OCI-LY1 (cell line): ENCODE data around the gene WNT11.

Source experiments
- EZH2 ChIP-seq: fragments of 200-600 bp; sonication (generic), shearing (Covaris generic); IDR thresholded peaks from 2 replicates; pipeline ENCODE4 v1.8.0; 2017; ENCODE audit warnings: borderline replicate concordance, mixed run types, mild to moderate bottlenecking, antibody characterized with exemption, low read length, moderate library complexity, mixed read lengths
- TF ChIP-seq, protein P1 (sequence below): fragments of 200-600 bp; sonication (generic), shearing (Covaris generic); IDR thresholded peaks from 2 replicates; pipeline ENCODE4 v1.5.1; 2017; ENCODE audit warnings: mild to moderate bottlenecking, antibody characterized with exemption, low read length, moderate library complexity, mixed read lengths

DNA sequence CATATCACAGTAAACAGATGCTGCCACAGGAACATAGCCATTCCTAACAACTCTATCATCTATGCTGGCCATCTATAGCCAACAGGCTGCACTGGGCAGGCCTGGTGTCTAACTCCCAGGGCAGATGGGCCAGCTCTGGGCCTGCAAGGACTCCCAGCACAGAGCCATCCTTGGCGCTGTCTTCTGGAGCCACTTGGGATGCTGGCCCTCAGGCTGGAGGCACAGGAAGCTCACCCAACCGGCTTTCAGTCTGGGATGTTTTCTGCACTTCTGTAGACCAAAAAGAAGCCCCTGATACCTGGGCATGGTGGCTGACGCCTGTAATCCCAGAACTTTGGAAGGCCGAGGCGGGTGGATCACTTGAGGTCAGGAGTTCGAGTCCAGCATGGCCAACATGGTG is 40.8 kb upstream of the WNT11 start:
- TF ChIP-seq, protein P1, sequence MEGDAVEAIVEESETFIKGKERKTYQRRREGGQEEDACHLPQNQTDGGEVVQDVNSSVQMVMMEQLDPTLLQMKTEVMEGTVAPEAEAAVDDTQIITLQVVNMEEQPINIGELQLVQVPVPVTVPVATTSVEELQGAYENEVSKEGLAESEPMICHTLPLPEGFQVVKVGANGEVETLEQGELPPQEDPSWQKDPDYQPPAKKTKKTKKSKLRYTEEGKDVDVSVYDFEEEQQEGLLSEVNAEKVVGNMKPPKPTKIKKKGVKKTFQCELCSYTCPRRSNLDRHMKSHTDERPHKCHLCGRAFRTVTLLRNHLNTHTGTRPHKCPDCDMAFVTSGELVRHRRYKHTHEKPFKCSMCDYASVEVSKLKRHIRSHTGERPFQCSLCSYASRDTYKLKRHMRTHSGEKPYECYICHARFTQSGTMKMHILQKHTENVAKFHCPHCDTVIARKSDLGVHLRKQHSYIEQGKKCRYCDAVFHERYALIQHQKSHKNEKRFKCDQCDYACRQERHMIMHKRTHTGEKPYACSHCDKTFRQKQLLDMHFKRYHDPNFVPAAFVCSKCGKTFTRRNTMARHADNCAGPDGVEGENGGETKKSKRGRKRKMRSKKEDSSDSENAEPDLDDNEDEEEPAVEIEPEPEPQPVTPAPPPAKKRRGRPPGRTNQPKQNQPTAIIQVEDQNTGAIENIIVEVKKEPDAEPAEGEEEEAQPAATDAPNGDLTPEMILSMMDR, result no peak
- TF ChIP-seq EZH2, result no peak
